ENCODE data around the gene APBA1.

DNA sequence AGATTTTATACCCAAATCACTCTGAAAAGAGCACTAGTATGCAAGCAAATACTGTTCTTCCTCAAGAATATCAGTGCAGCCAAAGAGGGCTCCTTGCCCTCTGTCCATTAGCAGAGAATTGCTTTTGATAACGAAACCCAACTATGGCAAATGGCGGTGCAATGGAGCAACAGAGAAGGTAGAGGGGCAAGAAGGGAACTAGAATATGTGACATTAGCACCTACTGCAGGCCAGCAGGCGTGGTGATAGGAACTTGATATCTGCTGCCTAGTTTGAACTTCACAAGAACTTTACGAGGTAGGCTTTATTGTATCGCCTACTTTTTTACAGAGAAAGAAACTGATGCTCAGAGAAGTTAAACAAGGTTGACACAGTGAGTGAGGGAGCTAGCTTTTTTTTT is 66.1 kb downstream of the APBA1 start:
- TF ChIP-seq CTCF (IDR thresholded peaks at IDR 0.05; ENCODE audit: low read depth, low read length, poor library complexity, severe bottlenecking) (no peak), EZH2phosphoT487 (IDR thresholded peaks at IDR 0.05; ENCODE audit: borderline replicate concordance, low read length) (no peak)
